Hippocampal formation (tissue), 2 donors: ENCODE measurements around the gene GRXCR2.

ENCODE experiments used
- DNase-seq, 2 donors: peaks; one replicate each; lab custom pipeline; 2025; lab: John Stamatoyannopoulos, UW

Gene GRXCR2

DNA sequence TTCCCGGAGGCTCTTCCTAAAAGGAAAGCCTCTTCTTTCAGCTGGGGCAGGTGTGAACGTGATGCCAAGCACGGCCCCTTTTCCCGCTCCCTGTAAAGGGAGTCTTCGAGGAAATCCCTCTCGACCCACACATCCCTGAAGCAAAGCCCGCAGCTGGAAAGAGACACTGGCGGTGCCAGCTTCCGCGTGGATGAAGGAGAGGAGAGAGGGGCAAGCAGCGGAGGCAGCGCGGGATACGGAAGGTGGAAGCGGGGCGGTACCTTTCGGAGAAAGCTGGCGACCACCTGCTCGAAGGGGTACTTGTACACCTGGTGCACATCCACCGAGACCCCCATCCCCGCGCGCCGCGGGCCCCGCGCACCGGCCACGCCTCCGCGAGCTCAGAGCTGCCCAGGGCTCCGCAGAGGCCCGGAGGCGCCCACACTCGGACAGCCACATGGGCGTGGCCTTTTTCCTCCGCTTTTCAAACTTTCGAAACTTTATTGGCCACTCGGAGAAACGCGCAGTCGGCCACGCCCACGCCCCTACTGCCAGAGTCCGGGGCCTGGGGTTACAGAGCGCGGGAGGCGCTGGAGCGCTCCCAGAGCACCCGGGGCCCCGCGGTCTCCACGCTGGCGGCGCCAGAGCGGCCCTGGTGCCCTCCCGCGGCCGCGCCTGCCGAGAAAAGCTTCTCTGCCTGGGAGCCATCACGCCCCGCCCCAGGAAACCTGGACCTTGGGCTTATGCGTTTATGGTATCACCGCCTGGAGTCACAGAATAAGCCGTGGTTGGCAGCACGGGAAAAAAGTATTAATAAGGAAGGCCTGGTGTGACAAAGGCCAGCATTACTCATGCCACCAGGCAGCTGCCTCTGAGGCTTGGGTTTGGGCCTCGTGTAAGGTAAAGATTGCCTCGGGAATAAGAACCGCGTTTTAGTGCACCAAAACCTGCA is 37.6 kb downstream of the GRXCR2 start, which contains the start of gene PRELID2:
TSS of gene PRELID2 (minus strand) at position 426 of the 931 bp plus-strand sequence. CDS start at position 335, 91 bp downstream.
- DNase-seq = peak; percentile 70 to 74

DNA sequence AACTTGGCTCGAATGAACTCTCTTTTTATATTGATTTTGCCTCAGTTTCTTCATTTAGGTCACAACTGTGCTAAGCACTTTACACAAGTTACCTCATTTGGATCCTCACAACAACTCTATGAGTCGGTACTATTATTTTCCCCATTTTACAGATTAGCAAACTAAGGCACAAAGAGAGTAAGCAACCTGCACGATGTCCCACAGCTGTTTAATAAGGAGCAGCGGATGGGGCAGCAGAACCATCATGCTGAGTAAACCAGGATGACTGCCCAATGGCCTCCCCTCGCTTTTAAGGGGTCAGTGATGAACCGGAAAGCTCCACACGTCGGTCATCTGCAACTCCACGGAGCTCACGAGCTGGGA is 38.3 kb downstream of the GRXCR2 start:
- no peak for DNase-seq

DNA sequence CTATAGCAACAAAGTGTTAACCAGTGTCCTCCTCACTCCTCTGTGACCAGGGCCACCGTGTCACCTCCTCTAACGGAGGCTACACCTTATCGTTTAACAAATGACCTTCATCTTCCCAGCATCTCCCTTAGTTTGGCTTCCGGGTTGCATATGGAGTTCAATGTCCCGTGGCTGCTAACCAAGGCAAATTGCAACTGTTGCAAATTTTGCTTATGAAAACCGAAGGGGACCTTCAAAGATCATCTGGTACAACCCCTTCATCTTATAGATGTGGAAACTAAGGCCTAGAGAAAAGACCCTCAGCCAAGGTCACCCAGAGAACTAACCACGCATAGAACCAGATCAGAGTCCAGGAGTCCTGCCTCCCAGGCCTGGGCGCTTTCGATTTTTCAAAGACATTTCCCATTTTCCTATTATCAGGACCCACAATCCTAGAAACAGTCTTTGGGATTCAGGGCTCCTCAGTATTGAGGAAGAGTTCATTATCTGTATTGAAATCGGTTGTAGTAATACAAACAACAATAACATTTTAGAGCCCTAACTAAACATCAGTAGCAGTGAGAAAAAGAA is 39.1 kb downstream of the GRXCR2 start:
- no peak for DNase-seq

DNA sequence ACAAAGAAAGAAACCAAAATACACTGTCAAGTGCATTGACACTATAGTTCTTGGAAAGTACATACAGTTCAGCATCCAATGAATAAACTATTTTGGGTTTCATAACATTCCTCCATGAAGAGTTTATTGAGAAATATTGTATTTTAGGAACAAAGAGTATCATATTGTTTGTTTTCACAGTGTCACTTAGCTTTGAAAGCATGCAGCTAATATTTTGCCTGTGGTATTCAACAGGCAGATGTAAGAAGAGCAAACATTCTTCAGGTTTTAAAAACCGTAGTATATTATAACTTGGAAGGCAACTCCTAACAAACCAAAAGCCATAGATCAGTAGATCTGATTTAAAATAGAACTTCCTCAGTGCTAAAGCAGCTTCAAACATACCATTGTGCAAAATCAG is 42.2 kb downstream of the GRXCR2 start:
- no peak for DNase-seq

DNA sequence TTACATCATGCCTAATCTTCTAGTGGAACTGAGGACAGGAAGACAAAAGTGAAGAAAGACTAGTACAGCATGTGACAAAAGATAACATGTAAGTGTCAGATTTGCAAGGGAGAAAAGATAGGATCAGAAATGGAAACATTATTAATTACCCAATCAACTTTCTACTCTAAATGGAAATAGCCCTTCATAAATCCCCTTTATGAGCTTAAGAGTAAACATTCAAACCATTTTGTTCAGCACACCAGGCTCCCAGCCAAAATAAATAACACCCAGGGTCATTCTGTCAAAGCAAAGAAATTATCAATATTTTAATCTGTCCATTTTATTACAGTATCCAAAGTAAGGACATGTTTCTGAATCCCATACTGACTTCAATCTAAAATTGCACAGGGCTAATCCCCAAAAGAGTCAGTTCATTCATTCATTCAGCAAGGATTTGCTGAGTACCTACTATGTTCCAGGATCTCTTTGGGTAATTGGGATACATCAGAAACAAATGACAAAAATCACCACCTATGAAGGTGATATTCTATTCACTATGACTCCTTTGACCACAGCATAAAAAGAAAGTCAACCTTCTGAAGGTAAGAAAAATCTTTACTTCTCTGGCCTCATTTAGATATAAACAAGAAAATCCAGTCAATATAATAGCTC is 43.0 kb downstream of the GRXCR2 start:
- no peak for DNase-seq

DNA sequence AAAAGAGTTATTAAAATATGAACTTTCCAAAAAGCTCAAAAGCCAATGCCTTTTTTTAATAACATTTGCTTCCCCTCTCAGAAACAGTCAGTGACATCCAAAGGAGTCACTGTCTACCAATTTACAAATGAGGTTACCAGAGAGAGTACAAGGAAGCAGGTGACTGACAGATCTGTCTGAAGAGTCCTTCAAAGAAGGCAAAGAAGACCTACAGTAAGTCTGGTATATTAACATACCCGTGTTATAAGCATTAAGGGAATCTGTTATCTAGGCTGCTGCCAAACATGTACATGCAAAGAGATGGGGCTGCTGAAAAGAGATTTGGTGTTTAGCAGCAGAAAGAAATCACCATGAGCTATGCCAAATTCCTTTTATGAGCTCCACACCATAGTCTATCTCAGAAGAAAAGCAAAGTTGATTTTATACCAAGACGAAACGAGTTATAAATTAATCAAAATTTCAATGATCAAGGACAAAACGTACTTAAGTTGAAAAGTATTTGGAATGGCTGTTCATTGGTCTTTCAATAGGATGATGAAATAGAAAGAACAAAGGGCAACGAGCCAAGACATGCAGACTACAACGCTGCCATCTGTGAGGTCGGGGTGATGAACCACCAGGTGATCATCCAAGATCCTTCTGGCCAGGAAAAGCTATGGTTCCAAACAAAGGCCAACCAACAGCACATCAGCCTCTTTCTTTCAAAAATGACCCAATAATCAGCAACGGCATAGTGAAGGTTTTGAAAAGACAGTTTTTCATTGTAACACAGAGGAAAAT is 45.7 kb downstream of the GRXCR2 start:
- DNase-seq = no peak

DNA sequence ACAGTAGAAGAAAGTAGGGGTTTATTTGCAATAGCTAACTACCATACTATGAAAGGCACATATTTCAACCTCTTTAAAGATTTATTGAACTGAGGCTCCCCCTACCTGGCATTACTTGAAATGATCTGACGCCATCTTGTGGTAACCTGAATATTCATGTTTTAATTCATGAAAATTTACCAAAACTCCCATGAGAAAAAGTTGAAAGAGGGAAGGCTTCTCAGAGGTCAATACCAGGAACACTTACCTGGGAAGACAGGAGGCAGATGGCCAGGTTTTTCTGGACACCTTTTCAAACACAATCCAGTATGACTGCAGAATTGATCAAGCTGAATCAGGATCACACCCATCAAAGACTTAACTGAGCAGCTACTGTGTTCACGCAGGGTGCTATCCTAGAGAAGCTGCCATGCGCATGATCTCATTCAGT is 47.0 kb downstream of the GRXCR2 start:
- peak in 1 of 2 donors; percentile 63 for DNase-seq

DNA sequence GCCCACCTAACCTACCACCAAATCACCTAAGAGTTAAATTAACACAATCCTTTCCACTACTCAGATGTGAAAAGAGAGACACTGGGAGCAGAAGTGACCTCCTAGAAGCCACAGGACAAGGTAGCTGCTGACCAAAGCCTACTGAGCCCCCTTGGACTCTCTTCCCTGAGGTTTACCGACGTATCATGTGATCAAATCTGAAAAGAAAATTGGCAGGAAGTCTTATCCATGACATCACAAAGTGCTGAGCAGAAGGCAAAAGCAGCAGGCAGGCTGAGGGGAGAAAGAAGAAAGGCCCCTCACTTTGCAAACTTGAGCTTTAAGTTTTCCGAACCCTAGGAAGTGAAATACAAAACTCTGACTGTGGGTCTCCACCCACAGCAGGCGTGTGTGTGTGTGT is 48.8 kb downstream of the GRXCR2 start:
- DNase-seq = no peak

DNA sequence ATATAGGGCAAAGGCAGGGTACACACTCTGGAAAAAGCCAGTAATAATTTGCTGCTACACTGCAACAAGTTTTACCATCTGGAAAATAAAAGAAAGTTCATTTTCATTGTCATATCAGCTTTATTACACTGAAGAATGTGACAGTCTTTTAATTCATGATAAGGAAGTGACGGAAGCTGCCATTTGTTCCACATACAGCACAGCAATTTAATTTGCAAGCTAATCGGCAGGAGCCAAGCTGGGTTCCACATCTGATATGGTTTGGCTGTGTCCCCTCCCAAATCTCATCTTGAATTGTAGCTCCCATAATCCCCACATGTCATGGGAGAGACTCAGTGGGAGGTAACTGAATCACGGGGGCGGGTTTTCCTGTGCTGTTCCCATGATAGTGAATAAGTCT is 54.2 kb downstream of the GRXCR2 start:
- DNase-seq = no peak

DNA sequence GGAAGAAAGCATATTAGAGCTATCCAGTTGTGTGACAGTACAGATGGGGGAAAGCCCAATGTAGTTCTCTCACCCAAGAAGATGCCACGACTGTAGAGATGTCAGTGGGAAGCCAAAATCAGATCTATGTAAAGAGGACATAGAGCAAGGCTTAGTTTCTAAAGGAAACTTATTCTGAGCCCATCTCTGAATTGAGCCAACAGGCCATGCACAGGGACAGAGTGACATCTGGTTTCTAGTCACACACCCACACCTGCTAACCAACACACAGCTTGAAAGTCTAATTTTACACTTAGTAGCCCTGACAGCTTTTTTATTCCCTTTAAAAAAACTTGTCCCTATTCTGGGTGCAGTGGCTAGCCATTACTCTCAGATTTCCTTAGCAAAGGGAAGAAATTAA is 59.9 kb downstream of the GRXCR2 start:
- DNase-seq = no peak

DNA sequence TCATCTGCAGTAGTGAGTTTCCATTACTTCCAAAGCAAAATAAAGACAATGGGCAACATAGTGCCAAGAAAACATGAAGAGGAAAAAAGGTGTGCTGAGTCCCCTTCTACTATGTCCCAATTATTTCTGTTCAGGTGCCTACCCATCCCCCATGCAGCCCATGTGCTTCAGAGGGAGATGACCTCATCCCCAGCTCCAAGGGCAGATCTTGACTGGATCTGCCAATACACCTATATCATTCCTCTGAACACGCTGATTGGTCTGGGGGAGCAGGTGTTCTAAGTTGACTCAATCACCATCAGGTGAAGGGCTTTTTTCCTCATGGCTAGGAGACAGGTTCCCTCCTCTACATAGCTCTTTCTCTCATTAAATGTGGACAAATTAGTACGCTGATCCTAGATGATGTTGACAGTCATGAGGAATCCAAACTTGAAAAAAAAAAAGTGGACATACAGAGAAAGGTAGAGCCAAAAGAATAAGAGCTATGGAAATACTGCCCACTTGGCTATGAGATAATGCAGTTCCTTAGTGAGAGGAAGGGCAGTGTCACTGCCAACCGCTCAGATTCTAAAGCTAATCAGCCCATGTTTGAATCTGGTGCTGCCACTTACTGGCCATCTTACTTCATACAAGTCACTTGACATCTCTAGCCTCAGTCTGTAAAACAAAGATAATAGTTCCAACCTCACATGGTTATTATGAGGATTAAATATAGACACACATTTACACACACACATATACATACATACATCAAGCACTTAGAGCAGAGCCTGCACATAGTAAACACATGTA is 60.8 kb downstream of the GRXCR2 start:
- DNase-seq = peak; percentile 12 to 39
